ENCODE data around the gene KICS2.

KICS2 gene

GRCh38 chr12:64216239-64216638 lies 5.9 kb downstream of the KICS2 start:
- Histone ChIP-seq H4K91ac (ENCODE audit: low read length) (no peak overlapping the region), H3K27ac (ENCODE audit: low read length, poor library complexity, severe bottlenecking) (no peak overlapping the region), H3K4me2 (ENCODE audit: low read length, poor library complexity, severe bottlenecking) (no peak overlapping the region), H3K4ac (ENCODE audit: low read depth in 1 of 2, low read length in 2 of 2) (no peak overlapping the region), H3K4me1 (ENCODE audit: control insufficient read depth, insufficient read depth, low read depth, low read length) (peaks cover 1% of the 10 kb centered on the region), H2BK12ac (ENCODE audit: low read length in 2 of 2) (no peak overlapping the region), H3K18ac (ENCODE audit: low read depth in 1 of 2, low read length in 2 of 2) (no peak overlapping the region), H2BK5ac (ENCODE audit: low read depth, low read length, poor library complexity, severe bottlenecking) (no peak overlapping the region), H3K27me3 (ENCODE audit: control insufficient read depth in 1 of 2, insufficient read depth in 1 of 2, low read length in 2 of 2) (no peaks in the 10 kb centered on the region), H3K79me1 (replicated peaks; ENCODE audit: low read length, poor library complexity, severe bottlenecking) (peaks cover 2% of the 10 kb centered on the region), H3K9me3 (ENCODE audit: control insufficient read depth, low read length) (no peaks in the 10 kb centered on the region), H3K23ac (ENCODE audit: low read length in 2 of 2) (no peak overlapping the region), H4K8ac (ENCODE audit: low read length) (no peak overlapping the region), H2AK5ac (ENCODE audit: low read length, severe bottlenecking) (no peak overlapping the region), H3K4me3 (ENCODE audit: insufficient read depth in 1 of 2, low read depth in 1 of 2, low read length in 2 of 2) (no peak overlapping the region), H2AFZ (ENCODE audit: low read depth, low read length) (no peak overlapping the region), H2BK15ac (ENCODE audit: low read depth, poor library complexity, severe bottlenecking) (no peak overlapping the region), H3K36me3 (ENCODE audit: control insufficient read depth in 1 of 2, insufficient read depth in 2 of 2, low read depth in 1 of 2, low read length in 2 of 2) (peaks cover 0 to 38% of the 10 kb centered on the region in 2 experiments), H2BK120ac (ENCODE audit: low read depth, low read length) (no peak overlapping the region), H3K9ac (ENCODE audit: low read length) (no peak overlapping the region), H3K14ac (ENCODE audit: low read length in 2 of 2) (no peak overlapping the region)
- DNase-seq: no peak

GRCh38 chr12:64212119-64212746 lies 9.9 kb downstream of the KICS2 start:
- Histone ChIP-seq H2AK5ac (ENCODE audit: low read length, severe bottlenecking) (no peak overlapping the region), H3K14ac (ENCODE audit: low read length in 2 of 2) (no peak overlapping the region), H3K18ac (ENCODE audit: low read depth in 1 of 2, low read length in 2 of 2) (no peak overlapping the region), H2BK120ac (ENCODE audit: low read depth, low read length) (no peak overlapping the region), H3K36me3 (ENCODE audit: control insufficient read depth in 1 of 2, insufficient read depth in 2 of 2, low read depth in 1 of 2, low read length in 2 of 2) (peaks cover 0 to 47% of the 10 kb centered on the region in 2 experiments), H3K4me3 (ENCODE audit: insufficient read depth in 1 of 2, low read depth in 1 of 2, low read length in 2 of 2) (no peak overlapping the region), H4K91ac (ENCODE audit: low read length) (no peak overlapping the region), H2BK5ac (ENCODE audit: low read depth, low read length, poor library complexity, severe bottlenecking) (no peak overlapping the region), H3K27me3 (ENCODE audit: control insufficient read depth in 1 of 2, insufficient read depth in 1 of 2, low read length in 2 of 2) (no peaks in the 10 kb centered on the region), H4K8ac (ENCODE audit: low read length) (no peak overlapping the region), H3K27ac (ENCODE audit: low read length, poor library complexity, severe bottlenecking) (no peak overlapping the region), H3K4me1 (ENCODE audit: control insufficient read depth, insufficient read depth, low read depth, low read length) (peaks cover 1% of the 10 kb centered on the region), H3K9ac (ENCODE audit: low read length) (no peak overlapping the region), H3K4ac (ENCODE audit: low read depth in 1 of 2, low read length in 2 of 2) (no peak overlapping the region), H3K9me3 (ENCODE audit: control insufficient read depth, low read length) (no peaks in the 10 kb centered on the region), H2BK15ac (ENCODE audit: low read depth, poor library complexity, severe bottlenecking) (no peak overlapping the region), H3K4me2 (ENCODE audit: low read length, poor library complexity, severe bottlenecking) (no peak overlapping the region), H2AFZ (ENCODE audit: low read depth, low read length) (no peak overlapping the region), H3K79me1 (replicated peaks; ENCODE audit: low read length, poor library complexity, severe bottlenecking) (no peaks in the 10 kb centered on the region), H2BK12ac (ENCODE audit: low read length in 2 of 2) (no peak overlapping the region), H3K23ac (ENCODE audit: low read length in 2 of 2) (no peak overlapping the region)
- DNase-seq: no peak
- WGBS: 73% methylated on average over 4 of the region's 5 CpGs

- Histone ChIP-seq H2AK5ac (ENCODE audit: low read length, severe bottlenecking) (no peak overlapping the region), H3K4me1 (ENCODE audit: control insufficient read depth, insufficient read depth, low read depth, low read length) (no peaks in the 10 kb centered on the region), H3K9ac (ENCODE audit: low read length) (no peak overlapping the region), H4K91ac (ENCODE audit: low read length) (no peak overlapping the region), H2BK12ac (ENCODE audit: low read length in 2 of 2) (no peak overlapping the region), H3K27ac (ENCODE audit: low read length, poor library complexity, severe bottlenecking) (no peak overlapping the region), H2BK120ac (ENCODE audit: low read depth, low read length) (no peak overlapping the region), H3K4me2 (ENCODE audit: low read length, poor library complexity, severe bottlenecking) (no peak overlapping the region), H2BK15ac (ENCODE audit: low read depth, poor library complexity, severe bottlenecking) (no peak overlapping the region), H2AFZ (ENCODE audit: low read depth, low read length) (no peak overlapping the region), H3K18ac (ENCODE audit: low read depth in 1 of 2, low read length in 2 of 2) (no peak overlapping the region), H3K23ac (ENCODE audit: low read length in 2 of 2) (no peak overlapping the region), H3K9me3 (ENCODE audit: control insufficient read depth, low read length) (no peaks in the 10 kb centered on the region), H4K8ac (ENCODE audit: low read length) (no peak overlapping the region), H3K36me3 (ENCODE audit: control insufficient read depth in 1 of 2, insufficient read depth in 2 of 2, low read depth in 1 of 2, low read length in 2 of 2) (peaks cover 0 to 32% of the 10 kb centered on the region in 2 experiments), H3K4ac (ENCODE audit: low read depth in 1 of 2, low read length in 2 of 2) (no peak overlapping the region), H3K27me3 (ENCODE audit: control insufficient read depth in 1 of 2, insufficient read depth in 1 of 2, low read length in 2 of 2) (no peaks in the 10 kb centered on the region), H2BK5ac (ENCODE audit: low read depth, low read length, poor library complexity, severe bottlenecking) (no peak overlapping the region), H3K79me1 (replicated peaks; ENCODE audit: low read length, poor library complexity, severe bottlenecking) (no peaks in the 10 kb centered on the region), H3K14ac (ENCODE audit: low read length in 2 of 2) (no peak overlapping the region), H3K4me3 (ENCODE audit: insufficient read depth in 1 of 2, low read depth in 1 of 2, low read length in 2 of 2) (no peak overlapping the region)
- no peak for DNase-seq
- WGBS: 100% methylated on average over 2 of the region's 2 CpGs
Observed at GRCh38 chr12:64207453-64207852, 14.6 kb downstream of the KICS2 start.

- Histone ChIP-seq H3K4me1 (ENCODE audit: control insufficient read depth, insufficient read depth, low read depth, low read length) (no peaks in the 10 kb centered on the region), H3K27ac (ENCODE audit: low read length, poor library complexity, severe bottlenecking) (no peak overlapping the region), H4K8ac (ENCODE audit: low read length) (no peak overlapping the region), H3K18ac (ENCODE audit: low read depth in 1 of 2, low read length in 2 of 2) (no peak overlapping the region), H2BK15ac (ENCODE audit: low read depth, poor library complexity, severe bottlenecking) (no peak overlapping the region), H2BK5ac (ENCODE audit: low read depth, low read length, poor library complexity, severe bottlenecking) (no peak overlapping the region), H3K23ac (ENCODE audit: low read length in 2 of 2) (no peak overlapping the region), H3K4ac (ENCODE audit: low read depth in 1 of 2, low read length in 2 of 2) (no peak overlapping the region), H3K4me3 (ENCODE audit: insufficient read depth in 1 of 2, low read depth in 1 of 2, low read length in 2 of 2) (no peak overlapping the region), H2AK5ac (ENCODE audit: low read length, severe bottlenecking) (no peak overlapping the region), H3K79me1 (replicated peaks; ENCODE audit: low read length, poor library complexity, severe bottlenecking) (peaks cover 1% of the 10 kb centered on the region), H3K27me3 (ENCODE audit: control insufficient read depth in 1 of 2, insufficient read depth in 1 of 2, low read length in 2 of 2) (no peaks in the 10 kb centered on the region), H2AFZ (ENCODE audit: low read depth, low read length) (no peak overlapping the region), H3K14ac (ENCODE audit: low read length in 2 of 2) (no peak overlapping the region), H2BK12ac (ENCODE audit: low read length in 2 of 2) (no peak overlapping the region), H2BK120ac (ENCODE audit: low read depth, low read length) (no peak overlapping the region), H3K36me3 (ENCODE audit: control insufficient read depth in 1 of 2, insufficient read depth in 2 of 2, low read depth in 1 of 2, low read length in 2 of 2) (peaks cover 0 to 22% of the 10 kb centered on the region in 2 experiments), H3K9ac (ENCODE audit: low read length) (no peak overlapping the region), H4K91ac (ENCODE audit: low read length) (no peak overlapping the region), H3K4me2 (ENCODE audit: low read length, poor library complexity, severe bottlenecking) (no peak overlapping the region), H3K9me3 (ENCODE audit: control insufficient read depth, low read length) (no peaks in the 10 kb centered on the region)
- WGBS: no CpG with 5 or more reads among the region's 2 CpGs
- no peak for DNase-seq
Observed at GRCh38 chr12:64205542-64205941, 16.6 kb downstream of the KICS2 start.

All from mesenchymal stem cell (in vitro differentiated cells and primary cell).